PC-9 (cell line): ENCODE data around the gene PTBP2. TPM values are rescaled to one million over a fixed set of nuclear protein-coding genes. Genes with fewer than 3 reads are reported as not detected.

ENCODE experiments used
- BruUV-seq: library from RNA; stranded (reverse); fragments of 400-500 nt; replicated peaks from 2 replicates; lab custom pipeline; 2021; lab: Mats Ljungman, UMichigan
- CTCF ChIA-PET: fragments of 300-600 bp; sonication (Branson Sonifier 250); formaldehyde crosslinking; loops from one replicate; lab custom pipeline; 2022; ENCODE audit warnings: antibody characterized with exemption; lab: Charles Lee
- POLR2A ChIA-PET: fragments of 300-600 bp; sonication (Branson Sonifier 250); formaldehyde crosslinking; loops from one replicate; lab custom pipeline; 2022; ENCODE audit warnings: antibody characterized with exemption; ENCODE audit not compliant: unreplicated experiment; lab: Charles Lee
- DNase-seq, 2 experiments: peaks; one replicate each; pipeline versions ENCODE4 v3.0.0 to v3.0.0-alpha.2; 2015 to 2022; ENCODE audit warnings: mixed read lengths in 1 of 2
- H2AFZ ChIP-seq: fragments of 200-600 bp; sonication (generic); 2 replicates; pipeline ENCODE4 v1.8.1; 2017; ENCODE audit warnings: antibody characterized with exemption
- H3F3A ChIP-seq: fragments of 200-600 bp; sonication (generic); 2 replicates; pipeline ENCODE4 v1.8.1; 2017; ENCODE audit warnings: antibody characterized with exemption, mild to moderate bottlenecking, low read depth; ENCODE audit not compliant: insufficient read depth
- H3K27ac ChIP-seq: fragments of 200-600 bp; sonication (generic); 2 replicates; pipeline ENCODE4 v1.6.1; 2016; ENCODE audit warnings: mixed run types
- H3K27me3 ChIP-seq: fragments of 200-600 bp; sonication (generic); 2 replicates; pipeline ENCODE4 v1.6.1; 2016; ENCODE audit warnings: low read depth, mixed run types; ENCODE audit not compliant: insufficient read depth
- H3K36me3 ChIP-seq: fragments of 200-600 bp; sonication (generic); 2 replicates; pipeline ENCODE4 v1.6.1; 2016; ENCODE audit warnings: low read depth, mixed run types
- H3K4me1 ChIP-seq: fragments of 200-600 bp; sonication (generic); replicated peaks from 2 replicates; pipeline ENCODE4 v1.6.1; 2016; ENCODE audit warnings: mixed run types; ENCODE audit not compliant: insufficient read depth
- H3K4me2 ChIP-seq: fragments of 200-600 bp; sonication (generic); 2 replicates; pipeline ENCODE4 v1.6.1; 2017; ENCODE audit warnings: mixed run types
- H3K4me3 ChIP-seq: fragments of 200-600 bp; sonication (generic); 2 replicates; pipeline ENCODE4 v1.6.1; 2016; ENCODE audit warnings: mixed run types
- H3K79me2 ChIP-seq: fragments of 200-600 bp; sonication (generic); 2 replicates; pipeline ENCODE4 v1.6.1; 2017; ENCODE audit warnings: low read depth, mixed run types
- H3K9me2 ChIP-seq: fragments of 200-600 bp; sonication (generic); 2 replicates; pipeline ENCODE4 v1.8.1; 2017; ENCODE audit warnings: mild to moderate bottlenecking; ENCODE audit not compliant: insufficient read depth
- H3K9me3 ChIP-seq: fragments of 200-600 bp; sonication (generic); 2 replicates; pipeline ENCODE4 v1.8.1; 2016; ENCODE audit warnings: low read depth; ENCODE audit not compliant: insufficient read depth
- H4K20me1 ChIP-seq: fragments of 200-600 bp; sonication (generic); 2 replicates; pipeline ENCODE4 v1.8.1; 2017; ENCODE audit not compliant: insufficient read depth
- CTCF ChIP-seq: fragments of 200-600 bp; sonication (generic); conservative IDR thresholded peaks from 2 replicates; pipeline ENCODE4 v1.6.1; 2017; ENCODE audit warnings: mixed run types, antibody characterized with exemption, mild to moderate bottlenecking, moderate library complexity
- EZH2 ChIP-seq: fragments of 200-600 bp; sonication (generic); IDR thresholded peaks from 2 replicates; pipeline ENCODE4 v1.8.0; 2017; ENCODE audit warnings: antibody characterized with exemption, low read depth
- intact Hi-C: fragments of 100-400 bp; cut with micrococcal nuclease; formaldehyde crosslinking; loops from one replicate; pipeline ENCODE4 v1.10.0; 2022; ENCODE audit not compliant: unreplicated experiment
- total RNA-seq: library from RNA; stranded (reverse); gene quantifications from 2 replicates; pipeline ENCODE4 v1.2.3, GENCODE V29; 2021

PTBP2 gene
- total RNA-seq, 1 experiment from 2014 or later, result 14.0 TPM

- ChIA-PET CTCF (no interaction called here), POLR2A (no interaction called here)
- intact Hi-C loops, result no loop called here
- BruUV-seq, result no TSS peak
- no peaks in the 10 kb centered on the region for H3K27me3 ChIP-seq
- H3K9me3 ChIP-seq, result no peaks in the 10 kb centered on the region
- no peaks in the 10 kb centered on the region for H3K9me2 ChIP-seq
- no peak overlapping the region for H3K4me2 ChIP-seq
- H4K20me1 ChIP-seq, result no peaks in the 10 kb centered on the region
- no peaks in the 10 kb centered on the region for H3K79me2 ChIP-seq
- TF ChIP-seq EZH2 (no peak), CTCF (no peak)
- H3F3A ChIP-seq, result no peaks in the 10 kb centered on the region
- no peak overlapping the region for H2AFZ ChIP-seq
- H3K36me3 ChIP-seq, result no peaks in the 10 kb centered on the region
- DNase-seq, result no peak
- no peak overlapping the region for H3K27ac ChIP-seq
- H3K4me3 ChIP-seq, result no peak overlapping the region
- no peaks in the 10 kb centered on the region for H3K4me1 ChIP-seq
Observed at GRCh38 chr1:96713649-96714048, 7.9 kb upstream of the PTBP2 start.

- H3K27me3 ChIP-seq, result no peaks in the 10 kb centered on the region
- no peaks in the 10 kb centered on the region for H3K79me2 ChIP-seq
- H3K4me1 ChIP-seq, result no peaks in the 10 kb centered on the region
- H3K9me3 ChIP-seq, result no peaks in the 10 kb centered on the region
- TF ChIP-seq CTCF (no peak), EZH2 (no peak)
- no peak overlapping the region for H2AFZ ChIP-seq
- no peaks in the 10 kb centered on the region for H3K9me2 ChIP-seq
- no peak for DNase-seq
- no peak overlapping the region for H3K27ac ChIP-seq
- H3F3A ChIP-seq, result no peaks in the 10 kb centered on the region
- no peaks in the 10 kb centered on the region for H4K20me1 ChIP-seq
- no peak overlapping the region for H3K4me3 ChIP-seq
- ChIA-PET CTCF (no interaction called here), POLR2A (no interaction called here)
- intact Hi-C loops, result no loop called here
- no peaks in the 10 kb centered on the region for H3K36me3 ChIP-seq
- H3K4me2 ChIP-seq, result no peak overlapping the region
- BruUV-seq, result no TSS peak
Observed at GRCh38 chr1:96714881-96715280, 6.7 kb upstream of the PTBP2 start.

DNA sequence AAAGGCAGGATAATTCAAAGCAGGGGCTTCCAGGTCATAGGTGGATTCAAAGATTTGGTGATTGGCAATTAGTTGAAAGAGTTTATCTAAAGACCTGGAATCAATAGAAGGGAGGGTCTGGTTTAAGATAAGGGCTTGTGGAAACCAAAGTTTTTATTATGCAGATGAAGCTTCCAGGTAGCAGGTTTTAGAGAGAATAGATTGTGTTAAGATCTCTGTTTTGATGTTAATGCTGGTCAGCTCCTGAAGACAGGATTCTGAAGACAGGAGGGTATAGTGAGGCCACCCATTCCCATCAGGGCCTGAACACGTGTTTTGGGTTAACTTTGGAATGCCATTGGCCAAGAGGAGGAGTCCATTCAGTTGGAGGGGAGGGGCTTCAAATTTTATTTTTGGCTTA, 6.1 kb upstream of the PTBP2 start:
- TF ChIP-seq CTCF (no peak), EZH2 (no peak)
- intact Hi-C loops, result no loop called here
- CTCF ChIA-PET, result no interaction called here
- DNase-seq, result no peak
- Histone ChIP-seq H3K79me2 (no peaks in the 10 kb centered on the region), H3K36me3 (no peaks in the 10 kb centered on the region), H3K4me2 (no peak overlapping the region), H3F3A (0 out of 2 replicates have a peak, but pooled peaks cover 2% of the 10 kb centered on the region), H3K27me3 (no peaks in the 10 kb centered on the region), H3K4me3 (no peak overlapping the region), H3K9me3 (no peaks in the 10 kb centered on the region), H3K9me2 (no peaks in the 10 kb centered on the region), H3K27ac (no peak overlapping the region), H4K20me1 (no peaks in the 10 kb centered on the region), H2AFZ (no peak overlapping the region), H3K4me1 (no peaks in the 10 kb centered on the region)
- POLR2A ChIA-PET, result no interaction called here
- no TSS peak for BruUV-seq
